ENCODE measurements around the gene RIPOR3.

DNA sequence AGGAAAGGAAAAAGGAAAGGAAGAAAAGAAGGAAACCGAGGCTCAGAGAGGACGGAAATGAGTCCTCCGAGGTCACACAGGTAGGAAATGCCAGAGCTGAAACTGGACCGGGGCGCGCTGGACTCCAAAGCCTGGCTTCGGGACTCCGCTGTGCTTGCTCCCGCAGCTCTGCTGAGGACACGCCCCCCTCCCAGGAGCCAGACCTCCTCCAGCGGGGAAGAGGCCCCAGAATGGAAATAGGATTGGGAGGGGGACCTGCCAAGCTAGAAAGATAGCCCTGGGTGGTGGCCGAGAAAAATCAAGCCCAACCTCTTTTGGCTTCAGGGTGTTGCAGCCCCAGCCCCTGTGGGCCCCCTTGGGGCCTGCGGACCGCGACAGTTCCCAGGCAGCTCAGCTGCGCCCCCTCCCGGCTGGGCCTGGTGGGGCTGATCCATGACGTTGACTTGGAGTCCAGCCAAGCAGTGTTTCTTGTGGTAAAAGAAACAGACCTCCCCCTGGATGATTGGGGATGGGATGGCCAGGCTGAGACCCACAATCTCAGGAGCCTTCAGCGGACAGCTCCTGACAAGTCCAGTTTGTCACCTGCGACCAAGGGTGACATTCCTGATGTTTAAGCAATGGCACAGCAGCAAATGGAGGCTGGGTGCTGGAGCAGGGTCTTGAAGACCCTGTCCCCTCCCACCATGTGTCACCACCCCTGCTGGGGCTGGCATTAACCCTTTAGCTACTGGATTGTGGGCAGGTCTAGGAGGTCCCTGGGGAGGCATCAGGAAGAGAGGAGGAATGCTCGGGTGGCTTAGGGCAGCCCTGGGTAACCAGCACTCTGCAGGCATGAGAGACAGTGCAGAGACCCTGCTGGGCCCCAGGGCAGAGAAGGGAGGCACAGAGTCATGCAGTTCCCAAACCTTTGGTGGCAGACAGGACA lies 55.4 kb downstream of the RIPOR3 start:
- TF ChIP-seq, protein P1, sequence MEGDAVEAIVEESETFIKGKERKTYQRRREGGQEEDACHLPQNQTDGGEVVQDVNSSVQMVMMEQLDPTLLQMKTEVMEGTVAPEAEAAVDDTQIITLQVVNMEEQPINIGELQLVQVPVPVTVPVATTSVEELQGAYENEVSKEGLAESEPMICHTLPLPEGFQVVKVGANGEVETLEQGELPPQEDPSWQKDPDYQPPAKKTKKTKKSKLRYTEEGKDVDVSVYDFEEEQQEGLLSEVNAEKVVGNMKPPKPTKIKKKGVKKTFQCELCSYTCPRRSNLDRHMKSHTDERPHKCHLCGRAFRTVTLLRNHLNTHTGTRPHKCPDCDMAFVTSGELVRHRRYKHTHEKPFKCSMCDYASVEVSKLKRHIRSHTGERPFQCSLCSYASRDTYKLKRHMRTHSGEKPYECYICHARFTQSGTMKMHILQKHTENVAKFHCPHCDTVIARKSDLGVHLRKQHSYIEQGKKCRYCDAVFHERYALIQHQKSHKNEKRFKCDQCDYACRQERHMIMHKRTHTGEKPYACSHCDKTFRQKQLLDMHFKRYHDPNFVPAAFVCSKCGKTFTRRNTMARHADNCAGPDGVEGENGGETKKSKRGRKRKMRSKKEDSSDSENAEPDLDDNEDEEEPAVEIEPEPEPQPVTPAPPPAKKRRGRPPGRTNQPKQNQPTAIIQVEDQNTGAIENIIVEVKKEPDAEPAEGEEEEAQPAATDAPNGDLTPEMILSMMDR (IDR thresholded peaks at IDR 0.05) = peak; percentile 100
- no peak for TF ChIP-seq ZFX (IDR thresholded peaks at IDR 0.05; ENCODE audit: borderline replicate concordance)

Data from 22Rv1 (cell line).